OCI-LY3 (cell line): ENCODE results near the gene ACSF3.

Experiments
- CTCF ChIP-seq: fragments of 200-600, 300-600 bp; sonication (generic); IDR thresholded peaks from 2 replicates; pipeline ENCODE4 v1.5.1; 2014; ENCODE audit warnings: antibody characterized with exemption, low read length, low read depth
- EZH2phosphoT487 ChIP-seq: fragments of 200-600 bp; shearing (Covaris generic); IDR thresholded peaks from 2 replicates; pipeline ENCODE4 v1.6.1; 2018; ENCODE audit warnings: antibody characterized with exemption, mixed run types, low read depth

- TF ChIP-seq CTCF: no peak
- no peak for TF ChIP-seq EZH2phosphoT487
These were observed 40.0 kb upstream of the ACSF3 start for GRCh38 chr16:89053725-89054029.
